MG63 (cell line): ENCODE results near the gene DNHD1. TPM values are rescaled to one million over a fixed set of nuclear protein-coding genes. Genes with fewer than 3 reads are reported as not detected.
"Not testable (repeated sequence)": the region's sequence is repeated elsewhere in the genome, so short reads cannot be mapped to it uniquely, and the experiment has no call there.

Source experiments
- DNase-seq: peaks from one replicate; pipeline ENCODE4 v3.0.0-alpha.2; 2020
- H3K27me3 ChIP-seq: fragments of 250-450 bp; sonication (Bioruptor Pico); 2 replicates; pipeline ENCODE4 v1.5.1; 2020; ENCODE audit warnings: mild to moderate bottlenecking, moderate library complexity
- H3K36me3 ChIP-seq: fragments of 250-450 bp; sonication (Bioruptor Pico); 2 replicates; pipeline ENCODE4 v1.5.1; 2020; ENCODE audit warnings: mild to moderate bottlenecking, moderate library complexity
- H3K4me3 ChIP-seq: fragments of 250-450 bp; sonication (Bioruptor Pico); 2 replicates; pipeline ENCODE4 v1.5.1; 2020; ENCODE audit warnings: mild to moderate bottlenecking, moderate library complexity
- H3K9me3 ChIP-seq: fragments of 250-450 bp; sonication (Bioruptor Pico); 2 replicates; pipeline ENCODE4 v1.5.1; 2020; ENCODE audit warnings: mild to moderate bottlenecking, moderate library complexity
- total RNA-seq: library from RNA; depleted of rRNA; stranded (reverse); fragments of >200 nt; shearing (Covaris generic); gene quantifications from 2 replicates; pipeline ENCODE4 v1.2.3, GENCODE V29; 2014; ENCODE audit warnings: low replicate concordance

DNHD1 gene
- total RNA-seq, 1 experiment from 2014 or later: 9.1 TPM

DNA sequence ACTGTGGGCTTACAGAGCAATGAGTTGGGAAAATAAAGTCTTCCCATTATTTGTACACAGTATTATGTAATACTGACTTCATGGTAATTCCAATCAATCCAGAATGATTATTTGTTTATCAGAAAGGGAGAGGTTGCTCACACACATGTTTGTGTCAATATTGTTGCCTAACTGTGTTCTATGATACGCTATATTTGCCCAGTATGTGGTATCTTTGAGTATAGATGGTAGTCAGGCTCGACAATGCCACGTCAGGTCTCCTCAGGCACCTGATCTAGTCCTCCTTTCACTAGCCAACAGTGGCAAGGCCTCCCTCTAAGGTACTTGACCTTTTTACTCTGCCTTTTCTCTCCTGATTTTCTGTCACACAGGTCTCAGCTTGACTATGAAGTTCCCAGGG lies 5.3 kb downstream of the DNHD1 start:
- H3K4me3 ChIP-seq: no peak overlapping the region
- H3K27me3 ChIP-seq: no peaks in the 10 kb centered on the region
- peaks cover 37% of the 10 kb centered on the region for H3K36me3 ChIP-seq
- no peak for DNase-seq
- H3K9me3 ChIP-seq: no peaks in the 10 kb centered on the region

DNA sequence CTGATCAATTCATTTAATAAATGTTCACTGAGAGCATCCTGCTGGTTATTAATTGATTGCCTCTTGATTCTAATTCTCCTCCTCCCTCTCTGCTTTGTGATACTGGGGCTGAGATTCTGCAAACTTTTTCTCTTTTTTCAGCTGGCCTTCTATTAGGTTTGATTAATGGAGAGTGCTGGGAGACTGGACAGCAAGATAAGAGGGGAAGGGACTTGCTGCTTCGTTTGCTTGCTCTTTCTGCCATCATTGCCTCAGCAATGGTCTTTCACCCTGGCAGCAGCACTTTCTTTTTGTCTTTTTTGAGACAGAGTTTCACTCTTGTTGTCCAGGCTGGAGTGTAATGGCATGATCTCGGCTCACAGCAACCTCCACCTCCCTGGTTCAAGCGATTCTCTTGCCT lies 7.1 kb downstream of the DNHD1 start:
- Histone ChIP-seq H3K36me3 (peaks cover 42% of the 10 kb centered on the region), H3K4me3 (no peak overlapping the region), H3K9me3 (no peaks in the 10 kb centered on the region), H3K27me3 (no peaks in the 10 kb centered on the region)
- no peak for DNase-seq

DNA sequence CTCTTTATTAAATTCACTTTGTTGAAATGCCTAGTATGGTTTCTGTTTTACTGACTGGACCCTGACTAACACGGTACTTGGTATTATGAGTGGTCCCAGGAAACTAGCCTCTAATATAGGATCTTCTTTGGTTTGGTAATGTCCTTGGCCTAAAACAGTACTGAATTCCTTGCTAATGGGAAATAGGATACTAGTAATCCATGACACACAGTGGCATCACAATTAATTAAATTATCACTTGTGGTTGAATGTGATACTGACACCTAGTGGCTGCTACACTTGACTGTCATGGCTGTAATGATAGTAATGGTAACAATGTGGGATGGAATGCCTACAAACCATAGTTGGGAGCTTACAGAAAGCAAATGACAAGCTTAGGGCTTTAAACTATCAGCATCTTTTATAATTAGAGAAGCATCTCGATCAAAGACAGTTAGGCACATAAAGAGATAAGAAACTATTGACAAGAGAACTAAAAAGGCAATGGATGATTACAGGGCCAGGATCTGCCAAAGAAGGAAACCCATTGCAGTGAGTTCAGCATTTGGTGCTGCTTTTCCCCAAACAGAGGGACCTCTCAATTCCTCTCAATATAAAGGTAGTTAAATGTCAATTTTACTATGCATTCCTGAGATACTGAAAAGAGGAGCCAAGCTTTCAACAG lies 8.6 kb downstream of the DNHD1 start:
- Histone ChIP-seq H3K27me3 (no peaks in the 10 kb centered on the region), H3K36me3 (peaks cover 54% of the 10 kb centered on the region), H3K4me3 (no peak overlapping the region), H3K9me3 (no peaks in the 10 kb centered on the region)
- DNase-seq: no peak

DNA sequence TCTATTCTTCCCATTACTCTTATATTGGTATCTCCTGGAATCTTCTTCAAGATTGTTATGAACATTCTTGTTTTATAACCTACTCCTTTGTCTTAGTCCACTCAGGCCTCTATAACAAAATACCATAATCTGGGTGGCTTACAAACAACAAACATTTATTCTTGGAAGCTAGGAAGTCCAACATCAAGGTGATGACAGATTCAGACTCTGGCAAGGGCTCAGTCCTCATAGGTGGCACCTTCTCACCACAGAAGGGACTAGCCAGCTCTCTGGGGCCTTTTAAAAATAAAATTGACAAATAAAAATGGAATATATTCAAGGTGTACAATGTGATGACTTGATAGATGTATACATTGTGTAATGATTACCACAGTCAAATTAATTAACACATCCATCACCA lies 19.8 kb downstream of the DNHD1 start:
- Histone ChIP-seq H3K27me3 (no peaks in the 10 kb centered on the region), H3K36me3 (peaks cover 51% of the 10 kb centered on the region), H3K9me3 (no peaks in the 10 kb centered on the region), H3K4me3 (no peak overlapping the region)
- DNase-seq: no peak

DNA sequence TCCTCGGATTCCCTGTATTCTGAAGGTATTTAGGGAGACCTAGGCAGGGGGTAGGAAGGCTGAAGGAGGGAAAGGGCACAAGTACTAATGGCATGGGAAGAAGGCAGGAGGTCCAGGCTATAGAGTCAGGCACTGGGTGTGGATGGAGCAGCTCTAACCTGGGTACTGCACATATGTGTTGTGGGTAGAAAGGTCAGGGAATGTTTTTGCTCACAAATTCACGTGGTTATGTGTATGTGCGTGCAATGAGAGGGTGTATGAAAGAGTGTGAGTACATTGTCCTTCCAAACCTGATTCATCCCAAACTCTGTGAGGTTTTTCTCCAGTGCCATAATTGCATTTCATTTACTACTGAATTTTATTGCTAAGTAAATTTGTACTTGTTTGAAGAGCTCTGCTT lies 23.2 kb downstream of the DNHD1 start:
- H3K4me3 ChIP-seq: no peak overlapping the region
- no peaks in the 10 kb centered on the region for H3K9me3 ChIP-seq
- peaks cover 34% of the 10 kb centered on the region for H3K36me3 ChIP-seq
- H3K27me3 ChIP-seq: no peaks in the 10 kb centered on the region
- no peak for DNase-seq

DNA sequence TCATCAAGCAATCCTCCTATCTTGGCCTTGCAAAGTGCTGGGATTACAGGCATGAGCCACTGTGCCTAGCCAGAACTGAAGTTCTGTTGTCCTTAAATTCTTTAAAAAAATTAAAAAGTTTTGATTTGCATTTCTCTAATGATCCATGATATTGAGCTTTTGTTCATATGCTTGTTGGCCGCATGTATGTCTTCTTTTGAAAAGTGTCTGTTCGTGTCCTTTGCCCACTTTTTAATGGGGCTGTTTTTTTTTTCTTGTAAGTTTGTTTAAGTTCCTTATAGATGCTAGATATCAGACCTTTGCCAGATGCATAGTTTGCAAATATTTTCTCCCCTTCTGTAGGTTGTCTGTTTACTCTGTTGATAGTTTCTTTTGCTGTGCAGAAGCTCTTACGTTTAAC lies 24.9 kb downstream of the DNHD1 start:
- not testable (repeated sequence) for H3K27me3 ChIP-seq, H3K4me3 ChIP-seq, H3K9me3 ChIP-seq, DNase-seq
- H3K36me3 ChIP-seq: peaks cover 25% of the 10 kb centered on the region

DNA sequence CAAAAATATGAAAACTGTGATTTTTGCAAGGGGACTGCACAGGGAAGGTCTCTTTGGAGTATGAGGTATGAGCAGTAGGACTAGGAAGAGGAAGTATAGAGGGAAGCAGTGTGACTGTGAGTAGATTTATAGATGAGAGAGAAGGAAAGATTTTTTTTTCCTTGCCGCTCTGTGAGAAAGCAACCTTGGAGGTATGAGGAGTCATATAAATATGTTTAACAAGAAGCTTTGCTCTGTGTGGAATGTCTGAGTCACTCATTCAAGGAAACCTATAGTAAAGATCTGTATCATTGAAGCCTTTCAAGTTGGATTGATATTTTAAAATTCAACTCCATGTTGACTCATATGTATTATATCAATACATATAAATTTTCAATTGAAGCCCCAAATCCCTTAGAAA lies 26.2 kb downstream of the DNHD1 start:
- no peak for DNase-seq
- no peaks in the 10 kb centered on the region for H3K27me3 ChIP-seq
- peaks cover 21% of the 10 kb centered on the region for H3K36me3 ChIP-seq

DNA sequence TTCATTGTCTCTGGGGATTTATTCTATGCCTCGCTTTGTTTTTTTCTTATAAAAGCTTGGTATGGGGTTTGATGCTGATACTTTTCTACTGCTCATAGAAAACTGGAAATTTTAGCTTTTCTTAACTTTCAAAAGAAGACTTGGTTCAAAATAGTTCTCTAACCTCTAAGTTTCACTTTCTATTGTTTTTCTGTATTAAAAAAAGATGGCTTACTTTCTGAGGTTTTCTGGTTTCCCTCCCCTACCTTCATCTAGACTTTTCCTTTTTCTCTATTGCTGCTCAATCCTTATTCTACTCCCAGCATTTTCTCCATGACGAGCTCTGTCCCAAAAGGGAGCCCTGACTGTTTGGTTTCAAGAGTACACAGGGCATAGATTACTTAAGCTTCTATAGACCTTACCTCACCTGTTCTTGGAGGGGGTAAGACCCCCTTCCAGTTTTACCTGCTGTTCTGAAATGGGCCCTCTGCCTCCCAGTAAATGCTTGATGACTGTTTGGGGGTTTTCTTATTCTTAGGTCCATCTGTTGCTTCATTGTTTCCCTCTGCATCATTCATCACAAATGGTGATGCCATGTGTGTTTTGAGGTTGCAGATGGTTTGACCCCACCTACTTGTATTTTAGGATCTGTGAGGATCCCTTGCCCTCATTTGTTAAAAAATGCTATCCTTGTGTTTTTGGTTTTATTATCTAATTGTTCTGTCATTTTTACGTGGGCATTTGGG lies 29.5 kb downstream of the DNHD1 start:
- Histone ChIP-seq H3K4me3 (no peak overlapping the region), H3K36me3 (peaks cover 13% of the 10 kb centered on the region; the same call in 1 of the 2 replicates), H3K9me3 (no peaks in the 10 kb centered on the region), H3K27me3 (no peaks in the 10 kb centered on the region)
- DNase-seq: no peak

More for the DNA sequence above, 26.2 kb downstream of the DNHD1 start:
- Histone ChIP-seq H3K9me3 (no peaks in the 10 kb centered on the region), H3K4me3 (no peak overlapping the region)

DNA sequence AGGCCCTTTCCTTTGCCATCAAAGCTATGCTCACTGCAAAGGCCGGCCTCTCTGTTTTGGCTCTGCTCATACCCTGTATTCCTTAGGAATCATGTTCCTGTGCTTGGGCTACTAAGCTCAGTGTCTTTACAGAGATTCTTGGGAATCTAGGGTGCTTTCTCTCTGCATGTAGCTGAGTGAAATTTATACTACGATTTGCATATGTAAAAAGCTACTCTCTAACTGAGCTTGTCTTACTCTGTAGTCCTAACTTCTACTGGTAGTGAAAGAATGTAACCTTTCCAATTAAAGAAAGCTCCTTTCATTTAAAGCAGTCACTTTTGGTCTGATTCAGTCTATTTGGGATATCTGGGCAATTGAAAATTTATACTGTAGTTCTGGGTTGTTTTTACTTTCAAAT lies 32.2 kb downstream of the DNHD1 start:
- peaks cover 14% of the 10 kb centered on the region for H3K36me3 ChIP-seq
- H3K27me3 ChIP-seq: no peaks in the 10 kb centered on the region
- no peak overlapping the region for H3K4me3 ChIP-seq
- H3K9me3 ChIP-seq: no peaks in the 10 kb centered on the region
- no peak for DNase-seq

DNA sequence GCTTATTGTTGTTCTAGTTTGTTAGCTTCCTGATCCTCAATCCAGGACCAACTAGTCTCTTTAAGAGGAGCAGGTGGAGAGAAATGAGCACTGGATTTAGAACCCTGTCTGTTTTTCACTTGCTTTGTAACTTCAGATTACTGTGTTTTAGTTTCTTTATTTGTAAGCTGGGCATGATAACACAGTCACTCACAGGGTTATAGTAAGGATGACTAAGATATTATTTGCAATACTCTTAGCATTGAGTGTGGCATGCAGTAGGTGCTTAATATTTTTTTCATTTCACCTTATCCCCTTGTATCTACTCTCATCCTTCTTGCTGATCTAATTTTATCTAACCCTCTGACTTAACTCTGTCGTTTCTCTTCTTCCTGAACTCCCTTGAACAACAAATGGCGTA lies 33.8 kb downstream of the DNHD1 start:
- no peak for DNase-seq
- Histone ChIP-seq H3K4me3 (no peak overlapping the region), H3K27me3 (no peaks in the 10 kb centered on the region), H3K9me3 (no peaks in the 10 kb centered on the region), H3K36me3 (peaks cover 13% of the 10 kb centered on the region)

DNA sequence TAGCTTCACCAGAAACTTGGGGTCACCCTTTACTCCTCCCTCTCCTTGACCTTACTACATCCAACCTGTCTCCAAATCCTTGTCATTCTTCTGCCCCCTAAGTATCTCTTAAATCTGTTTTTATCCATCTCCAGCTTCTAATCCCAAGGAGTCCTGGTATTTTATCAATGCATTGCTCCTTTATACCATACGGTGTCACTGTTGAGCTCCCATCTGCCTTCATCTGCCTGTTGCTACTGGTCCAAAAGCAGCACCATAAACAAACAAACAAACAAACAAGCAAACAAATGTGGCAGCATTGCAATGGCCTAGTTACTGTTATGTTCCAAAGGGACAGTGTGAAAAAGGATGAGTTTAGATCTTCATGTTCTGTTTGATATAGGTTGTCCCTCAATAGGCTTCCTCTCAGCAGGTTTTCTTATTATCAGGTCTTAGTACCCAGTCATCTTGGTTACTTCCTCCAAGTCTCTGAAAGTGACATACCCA lies 34.2 kb downstream of the DNHD1 start:
- DNase-seq: no peak
- no peaks in the 10 kb centered on the region for H3K9me3 ChIP-seq
- peaks cover 13% of the 10 kb centered on the region for H3K36me3 ChIP-seq
- no peaks in the 10 kb centered on the region for H3K27me3 ChIP-seq
- H3K4me3 ChIP-seq: no peak overlapping the region

DNA sequence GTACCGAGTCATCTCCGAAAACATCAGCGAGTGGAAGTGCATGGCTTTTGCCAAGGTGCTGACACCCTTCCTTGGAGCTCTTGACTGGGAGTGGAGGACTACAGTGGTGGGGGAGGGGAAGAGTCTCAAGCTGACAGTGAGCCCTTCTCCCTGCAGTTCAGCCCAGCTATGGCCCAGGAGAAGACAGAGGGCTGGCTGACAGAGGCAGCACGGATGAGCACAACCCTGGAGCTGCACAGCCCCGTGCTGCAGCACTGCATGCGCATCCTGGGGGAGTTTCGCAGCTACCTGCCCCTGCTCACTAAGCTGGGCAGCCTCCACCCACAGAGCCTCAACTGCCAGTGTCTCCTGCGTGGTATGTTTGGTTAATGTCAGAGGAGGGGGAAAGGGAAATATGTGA lies 41.4 kb downstream of the DNHD1 start:
- Histone ChIP-seq H3K36me3 (peaks cover 7% of the 10 kb centered on the region), H3K27me3 (no peaks in the 10 kb centered on the region), H3K4me3 (no peak overlapping the region), H3K9me3 (no peaks in the 10 kb centered on the region)
- no peak for DNase-seq

DNA sequence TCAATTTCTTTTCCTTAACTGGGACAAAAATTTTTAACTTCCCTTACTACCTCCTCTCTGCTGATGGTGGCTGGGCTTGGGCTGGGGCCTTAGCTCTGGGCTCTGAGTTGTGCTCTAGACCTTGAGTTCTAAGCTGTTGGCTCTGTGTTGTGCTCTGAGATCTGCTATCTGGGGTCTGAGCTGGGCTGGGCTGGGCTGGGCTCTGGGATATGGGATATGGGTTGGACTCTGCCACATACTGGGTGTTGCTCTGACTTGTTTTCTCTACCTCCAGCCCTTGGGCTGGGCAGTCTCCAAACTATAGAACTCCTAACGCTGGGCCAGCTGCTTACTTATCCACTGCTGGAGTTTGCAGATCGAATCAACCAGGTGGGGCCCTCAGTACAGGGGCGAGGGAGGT lies 41.9 kb downstream of the DNHD1 start:
- H3K36me3 ChIP-seq: peaks cover 6% of the 10 kb centered on the region
- no peak for DNase-seq
- no peak overlapping the region for H3K4me3 ChIP-seq
- no peaks in the 10 kb centered on the region for H3K27me3 ChIP-seq
- H3K9me3 ChIP-seq: no peaks in the 10 kb centered on the region

DNA sequence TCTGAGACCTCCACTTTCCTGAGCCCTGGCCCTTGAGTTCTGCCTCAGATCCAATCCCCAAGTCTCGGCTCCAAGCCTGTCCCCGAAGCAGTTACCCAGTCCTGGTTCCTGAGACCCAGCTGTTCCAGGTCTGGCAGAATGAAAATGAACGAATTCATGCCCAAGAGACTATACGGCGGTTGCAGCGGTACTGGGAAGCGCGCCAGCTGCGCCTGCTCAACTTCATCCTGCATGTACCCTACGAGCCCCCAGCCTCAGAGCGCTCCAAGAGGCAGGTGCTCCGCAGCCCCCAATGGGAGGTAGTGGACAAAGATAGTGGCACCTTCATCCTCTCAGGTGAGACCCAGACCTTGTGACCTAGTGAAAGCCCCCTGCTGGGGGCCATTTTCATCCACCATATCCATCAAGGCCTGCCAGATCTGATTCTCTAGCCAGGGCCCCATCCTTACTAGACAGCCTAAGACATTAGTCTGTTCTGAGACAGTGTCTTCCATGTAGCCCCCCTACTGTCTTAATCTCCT lies 42.7 kb downstream of the DNHD1 start:
- Histone ChIP-seq H3K36me3 (no peaks in the 10 kb centered on the region), H3K27me3 (no peaks in the 10 kb centered on the region), H3K4me3 (no peak overlapping the region), H3K9me3 (no peaks in the 10 kb centered on the region)
- DNase-seq: no peak

DNA sequence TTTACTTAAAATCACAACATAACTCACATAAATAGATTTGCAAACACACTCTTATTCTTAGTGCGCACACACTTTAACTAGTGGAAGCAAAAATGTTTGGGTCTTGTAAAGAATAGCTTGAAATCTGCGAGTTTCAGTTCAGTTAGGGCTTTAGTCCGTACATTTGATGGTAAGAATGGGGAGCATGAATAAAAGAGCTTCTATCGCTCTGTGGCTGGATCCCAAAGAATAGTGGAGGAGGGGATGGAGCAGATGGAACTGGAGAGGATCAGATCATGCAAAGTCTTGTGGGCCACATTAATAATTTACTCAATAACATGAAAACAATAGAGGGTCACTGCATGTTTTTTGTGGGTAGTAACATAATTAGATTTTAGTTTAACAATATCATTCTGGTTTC lies 44.3 kb downstream of the DNHD1 start:
- DNase-seq: no peak
- no peaks in the 10 kb centered on the region for H3K27me3 ChIP-seq
- H3K4me3 ChIP-seq: no peak overlapping the region
- H3K36me3 ChIP-seq: no peaks in the 10 kb centered on the region
- H3K9me3 ChIP-seq: no peaks in the 10 kb centered on the region

DNA sequence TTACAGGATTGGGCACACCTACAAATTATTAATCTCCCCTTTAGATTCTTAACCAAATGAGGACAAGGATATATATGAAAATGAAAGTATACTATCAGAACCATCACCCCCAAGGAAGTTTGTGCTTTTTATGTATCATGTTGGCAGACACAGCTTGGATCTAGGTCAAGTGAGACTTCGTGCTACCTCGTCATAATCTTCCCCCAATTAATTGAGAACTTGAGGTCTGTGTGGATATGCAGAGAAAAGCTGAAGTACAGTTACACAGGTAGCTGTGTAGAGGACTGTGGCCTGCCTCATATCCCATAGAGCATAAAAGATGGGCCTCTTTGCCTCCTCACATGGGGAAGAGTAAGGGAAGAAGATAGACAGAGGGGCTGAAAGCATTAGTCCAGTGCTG lies 45.6 kb downstream of the DNHD1 start:
- H3K4me3 ChIP-seq: no peak overlapping the region
- no peaks in the 10 kb centered on the region for H3K36me3 ChIP-seq
- H3K27me3 ChIP-seq: no peaks in the 10 kb centered on the region
- DNase-seq: no peak
- H3K9me3 ChIP-seq: no peaks in the 10 kb centered on the region

DNA sequence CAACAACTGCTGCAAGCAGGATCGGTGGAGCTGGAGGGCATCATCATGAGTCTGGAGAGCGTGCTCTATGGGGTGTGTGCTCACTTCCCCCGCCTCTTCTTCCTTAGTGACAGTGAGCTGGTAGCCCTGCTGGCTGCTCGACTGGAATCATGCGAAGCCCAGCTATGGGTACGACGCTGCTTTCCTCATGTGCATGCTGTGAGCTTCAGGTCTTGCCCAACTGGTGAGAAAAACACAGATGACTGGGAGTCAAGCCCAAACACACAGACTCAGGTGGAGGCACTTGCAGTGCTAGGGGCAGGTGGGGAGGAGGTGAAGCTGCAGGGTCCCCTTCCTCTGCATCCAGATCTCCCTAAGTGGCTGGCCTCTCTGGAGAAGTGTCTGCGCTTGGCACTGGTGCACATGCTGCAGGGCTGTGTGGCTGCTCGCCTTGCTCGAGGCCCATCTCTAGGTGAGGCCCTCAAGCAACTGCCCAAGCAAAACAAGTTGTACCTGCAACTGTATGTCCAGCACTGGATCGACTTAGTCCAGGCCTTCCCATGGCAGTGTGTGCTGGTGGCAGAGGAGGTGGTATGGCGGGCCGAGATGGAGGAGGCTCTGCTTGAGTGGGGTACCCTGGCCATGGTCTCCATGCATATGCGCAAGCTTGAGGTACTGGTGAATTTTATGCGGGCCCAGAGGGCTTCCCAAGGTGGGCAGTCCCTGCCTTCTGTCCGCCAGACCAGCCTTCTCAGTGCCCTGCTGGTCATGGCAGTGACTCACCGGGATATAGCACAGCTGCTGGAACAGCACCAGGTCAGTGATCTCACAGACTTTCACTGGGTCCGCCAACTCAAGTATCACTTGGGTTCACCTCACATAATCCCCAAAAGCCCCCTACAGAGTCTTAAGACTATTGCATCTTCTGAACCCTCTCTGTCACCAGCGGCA lies 48.1 kb downstream of the DNHD1 start:
- Histone ChIP-seq H3K9me3 (no peaks in the 10 kb centered on the region), H3K36me3 (no peaks in the 10 kb centered on the region), H3K27me3 (no peaks in the 10 kb centered on the region), H3K4me3 (no peak overlapping the region)
- DNase-seq: peak; percentile 59
